K562 (cell line): ENCODE measurements around the gene AKAP6. TPM values are rescaled to one million over a fixed set of nuclear protein-coding genes. Genes with fewer than 3 reads are reported as not detected.

ENCODE experiments used
- ATAC-seq: fragments of 200-7000 bp; cut with Tn5 transposase; 3 replicates; pipeline ENCODE4 v1.9.1; 2020; ENCODE audit warnings: moderate library complexity
- BruUV-seq: library from RNA; stranded (reverse); fragments of 400-500 nt; replicated peaks from 2 replicates; lab custom pipeline; 2021; lab: Mats Ljungman, UMichigan
- CTCF ChIA-PET: fragments of 300-600 bp; formaldehyde crosslinking; extraction: SDS; loops from one replicate; lab custom pipeline; 2021; ENCODE audit warnings: low intra/inter-chr PET ratio; lab: Yijun Ruan, JAX
- POLR2A ChIA-PET: fragments of 300-600, 350-650 bp; sonication (Branson Sonifier 250); formaldehyde crosslinking; extraction: SDS; loops from one replicate; lab custom pipeline; 2021; ENCODE audit warnings: antibody characterized with exemption, inconsistent platforms; lab: Yijun Ruan, JAX
- DNase-seq, 4 experiments: peaks; one replicate each; pipeline versions ENCODE4 v3.0.0 to v3.0.0-alpha.2; 2011 to 2018; ENCODE audit warnings: low spot score in 3 of 4, mixed read lengths in 3 of 4; ENCODE audit errors: extremely low read depth in 1 of 4
- FAIRE-seq: peaks from 2 replicates; lab custom pipeline; 2011; peaks lifted over from hg19 to GRCh38; lab: Jason Lieb, UNC
- H2AFZ ChIP-seq: 2 replicates; pipeline ENCODE4 v1.6.0; 2011; ENCODE audit warnings: low read depth, low read length, control low read depth, inconsistent platforms
- H3K27ac ChIP-seq: fragments of 200-600 bp; 3 replicates; pipeline ENCODE4 v1.8.0; 2011; ENCODE audit warnings: low read depth, mild to moderate bottlenecking, control low read depth, inconsistent platforms, low read length, moderate library complexity, mixed read lengths; ENCODE audit errors: extremely low read depth
- H3K27me3 ChIP-seq, 2 experiments: fragments of 300-600 bp in 1 of 2; 2 replicates in 1 of 2; 3 replicates in 1 of 2; pipeline versions ENCODE4 v1.6.0 to v1.8.0; 2011; ENCODE audit warnings: inconsistent platforms in 2 of 2, low read length in 2 of 2, mild to moderate bottlenecking in 1 of 2, mixed read lengths in 1 of 2, moderate library complexity in 1 of 2; ENCODE audit not compliant: control insufficient read depth in 2 of 2, insufficient read depth in 2 of 2
- H3K36me3 ChIP-seq: fragments of 300-600 bp; 3 replicates; pipeline ENCODE4 v1.8.0; 2011; ENCODE audit warnings: mild to moderate bottlenecking, low read length, inconsistent platforms; ENCODE audit not compliant: control insufficient read depth, insufficient read depth
- H3K4me1 ChIP-seq, 2 experiments: fragments of 200-600 bp in 1 of 2; replicated peaks in 1 of 2; 2 replicates in 1 of 2; 3 replicates in 1 of 2; pipeline versions ENCODE4 v1.5.1 to v1.8.0; 2011; ENCODE audit warnings: inconsistent platforms in 2 of 2, low read length in 2 of 2, mild to moderate bottlenecking in 1 of 2, mixed read lengths in 1 of 2, moderate library complexity in 1 of 2; ENCODE audit not compliant: control insufficient read depth in 2 of 2, insufficient read depth in 2 of 2
- H3K4me2 ChIP-seq: 2 replicates; pipeline ENCODE4 v1.6.1; 2011; ENCODE audit warnings: low read length, control low read depth, inconsistent platforms, mixed read lengths; ENCODE audit not compliant: insufficient read depth
- H3K4me3 ChIP-seq: fragments of 200-600 bp; sonication (generic), shearing (Covaris generic); 2 replicates; pipeline ENCODE4 v1.5.1; 2016; ENCODE audit warnings: control low read depth, inconsistent platforms
- H3K79me2 ChIP-seq: fragments of 200-600 bp; 3 replicates; pipeline ENCODE4 v1.8.0; 2011; ENCODE audit warnings: low read length, inconsistent platforms; ENCODE audit not compliant: control insufficient read depth, insufficient read depth
- H3K9ac ChIP-seq, 2 experiments: 2 replicates each; pipeline versions ENCODE4 v1.6.0 to v1.6.1; 2011; ENCODE audit warnings: low read depth in 2 of 2, low read length in 2 of 2, control low read depth in 1 of 2, inconsistent platforms in 1 of 2, mild to moderate bottlenecking in 1 of 2, mixed read lengths in 1 of 2; ENCODE audit not compliant: insufficient read depth in 1 of 2
- H3K9me1 ChIP-seq: one replicate; pipeline ENCODE4 v1.6.0; 2011; ENCODE audit warnings: inconsistent platforms, mild to moderate bottlenecking, low read length, moderate library complexity; ENCODE audit not compliant: control insufficient read depth, insufficient read depth
- H3K9me3 ChIP-seq: replicated peaks from 2 replicates; pipeline ENCODE4 v1.5.1; 2011; ENCODE audit warnings: low read depth, low read length, inconsistent platforms; ENCODE audit not compliant: control insufficient read depth, insufficient read depth
- H4K20me1 ChIP-seq: replicated peaks from 2 replicates; pipeline ENCODE4 v1.6.1; 2011; ENCODE audit warnings: low read length, inconsistent platforms, mixed read lengths; ENCODE audit not compliant: control insufficient read depth, insufficient read depth
- GABPB1 ChIP-seq: sonication (generic); formaldehyde crosslinking; IDR thresholded peaks from 2 replicates; pipeline ENCODE4 v1.8.0; 2022; ENCODE audit warnings: mild to moderate bottlenecking, missing genetic modification reagents
- GTF2F1 ChIP-seq: IDR thresholded peaks from 2 replicates; pipeline ENCODE4 v1.6.1; 2011; ENCODE audit warnings: low read depth, low read length, improper control_type of control experiment
- HMG20A ChIP-seq: fragments of 450-650 bp; formaldehyde crosslinking; conservative IDR thresholded peaks from 2 replicates; pipeline ENCODE4 v1.4.0; 2020; ENCODE audit warnings: mild to moderate bottlenecking, mixed read lengths
- HOXB6 ChIP-seq: fragments of 250-450 bp; sonication (Bioruptor Pico); IDR thresholded peaks from 2 replicates; pipeline ENCODE4 v1.5.1; 2022; ENCODE audit warnings: mild to moderate bottlenecking, borderline replicate concordance
- ILK ChIP-seq: fragments of 450-650 bp; IDR thresholded peaks from 2 replicates; pipeline ENCODE4 v1.6.1; 2016; ENCODE audit warnings: missing genetic modification characterization, low read depth, mild to moderate bottlenecking, missing compliant biosample characterization, moderate library complexity, borderline replicate concordance
- KDM5B ChIP-seq: fragments of 200-600 bp; sonication (generic); IDR thresholded peaks from 2 replicates; pipeline ENCODE4 v1.6.1; 2012; ENCODE audit warnings: low read depth, mild to moderate bottlenecking, moderate library complexity, low read length, control low read depth, inconsistent platforms; ENCODE audit not compliant: insufficient replicate concordance
- LARP7 ChIP-seq: fragments of 450-650 bp; IDR thresholded peaks from 2 replicates; pipeline ENCODE4 v1.6.1; 2016
- NEUROD1 ChIP-seq: fragments of 150-350 bp; IDR thresholded peaks from 2 replicates; pipeline ENCODE4 v1.6.1; 2014; ENCODE audit warnings: borderline replicate concordance, low read length, low read depth; ENCODE audit not compliant: partially characterized antibody
- NFATC3 ChIP-seq: fragments of 450-650 bp; IDR thresholded peaks from 2 replicates; pipeline ENCODE4 v1.6.1; 2017; ENCODE audit warnings: mild to moderate bottlenecking
- STAT5A ChIP-seq: IDR thresholded peaks from 2 replicates; pipeline ENCODE4 v1.6.1; 2012; ENCODE audit warnings: low read length, inconsistent platforms, borderline replicate concordance
- XRCC3 ChIP-seq: fragments of 450-650 bp; IDR thresholded peaks from 2 replicates; pipeline ENCODE4 v1.6.1; 2017; ENCODE audit warnings: mild to moderate bottlenecking, moderate library complexity
- XRCC4 ChIP-seq: IDR thresholded peaks from one replicate; pipeline ENCODE4 v1.6.1; 2011; ENCODE audit not compliant: insufficient read depth, insufficient read length; ENCODE audit errors: extremely low read depth
- ZBTB49 ChIP-seq: sonication (generic); formaldehyde crosslinking; IDR thresholded peaks from 2 replicates; pipeline ENCODE4 v1.8.0; 2022; ENCODE audit warnings: missing genetic modification reagents, mild to moderate bottlenecking, borderline replicate concordance
- ZNF436 ChIP-seq: fragments of 250-450, 450-650 bp; sonication (Bioruptor Pico); formaldehyde crosslinking; IDR thresholded peaks from 2 replicates; pipeline ENCODE4 v1.7.0; 2020; ENCODE audit warnings: mild to moderate bottlenecking
- ZNF639 ChIP-seq, 2 experiments: fragments of 200-800 bp in 1 of 2; sonication (Bioruptor generic) in 1 of 2; sonication (generic) in 1 of 2; formaldehyde crosslinking in 1 of 2; IDR thresholded peaks in 1 of 2; conservative IDR thresholded peaks in 1 of 2; 2 replicates each; pipeline versions ENCODE4 v1.5.0 to v1.6.1; 2016 to 2020; ENCODE audit warnings: missing compliant biosample characterization in 1 of 2, missing genetic modification characterization in 1 of 2, missing genetic modification reagents in 1 of 2
- WGBS: fragments of 100-300 bp; shearing (Covaris generic); methylation state at CpG from one replicate; pipeline ENCODE4 v1.1.6; 2016; ENCODE audit warnings: low coverage, mixed read lengths; ENCODE audit not compliant: insufficient coverage; ENCODE audit errors: missing lambda C conversion rate; 5-methylcytosine and 5-hydroxymethylcytosine counted together
- in situ Hi-C: fragments of 300-500 bp; cut with MboI; formaldehyde crosslinking; loops from 4 replicates; pipeline ENCODE4 v1.15.0; 2018; ENCODE audit warnings: inconsistent platforms, mixed read lengths
- intact Hi-C: fragments of 100-400 bp; cut with micrococcal nuclease; formaldehyde crosslinking; loops from 2 replicates; pipeline ENCODE4 v1.14.2; 2022
- polyA plus RNA-seq, 8 experiments: library from polyadenylated mRNA; depleted of rRNA in 4 of 8; stranded (reverse) in 5 of 8; unstranded in 3 of 8; fragments of >200 nt; fragmentation: Nextera tagmentation in 2 of 8; fragmentation: Illumina TruSeq in 1 of 8; extraction: Ambion mirVana in 2 of 8; extraction: Trizol in 1 of 8; gene quantifications; 2 replicates each; pipeline versions ENCODE4 v1.2.1 to v1.2.3, GENCODE V29; 2011 to 2014; ENCODE audit warnings: inconsistent platforms in 1 of 8, missing spikeins in 1 of 8
- total RNA-seq, 7 experiments: library from RNA; depleted of rRNA in 6 of 7; stranded (reverse); fragments of >200 nt in 6 of 7; fragmentation: Illumina TruSeq in 2 of 7; extraction: Trizol in 2 of 7; gene quantifications; 2 replicates each; pipeline versions ENCODE4 v1.2.1 to v1.2.3, GENCODE V29; 2011 to 2021; ENCODE audit warnings: low replicate concordance in 1 of 7

The AKAP6 gene
- total and polyA plus RNA-seq, 9 of the 15 experiments (the other 6 are each of a cell fraction or from before 2014, with no cell fraction given): 0.03 to 1.7 (median 0.48) TPM

- Histone ChIP-seq H3K27me3 (no peaks in the 10 kb centered on the region), H4K20me1 (no peaks in the 10 kb centered on the region), H3K4me1 (no peaks in the 10 kb centered on the region), H3K4me3 (no peak overlapping the region), H3K9me1 (no peaks in the 10 kb centered on the region), H3K4me2 (no peak overlapping the region), H3K9me3 (no peaks in the 10 kb centered on the region), H3K36me3 (no peaks in the 10 kb centered on the region), H2AFZ (no peak overlapping the region), H3K9ac (no peak overlapping the region), H3K79me2 (no peaks in the 10 kb centered on the region), H3K27ac (no peak overlapping the region)
- POLR2A ChIA-PET: no interaction called here
- no TSS peak for BruUV-seq
- DNase-seq: no peak
- TF ChIP-seq NFATC3 (no peak), STAT5A (no peak), ZNF639 (CRISPR knock-in tag; conservative IDR thresholded peaks at IDR 0.05 in 1 of 2, IDR thresholded peaks at IDR 0.05 in 1 of 2) (no peak), LARP7 (no peak), XRCC4 (no peak), HMG20A (CRISPR knock-in tag) (no peak), HOXB6 (CRISPR knock-in tag) (no peak), NEUROD1 (no peak), ZBTB49 (CRISPR knock-in tag) (no peak), ILK (tag) (no peak), XRCC3 (no peak), GTF2F1 (no peak), KDM5B (no peak), GABPB1 (CRISPR knock-in tag) (no peak), ZNF436 (no peak)
- in situ Hi-C loops (no loop called here), intact Hi-C loops (no loop called here)
- 0% methylated on average over 3 of the region's 3 CpGs for WGBS
- CTCF ChIA-PET: no interaction called here
- ATAC-seq: no peak
- no peak for FAIRE-seq
Observed at GRCh38 chr14:32784405-32784804, 455.3 kb downstream of the AKAP6 start.
